Measurements from ENCODE around the gene COPG2. TPM values are rescaled to one million over a fixed set of nuclear protein-coding genes. Genes with fewer than 3 reads are reported as not detected.
A peak's percentile ranks its signal among the peaks of the same experiment; 100 is the strongest.
"Not testable (repeated sequence)": the region's sequence is repeated elsewhere in the genome, so short reads cannot be mapped to it uniquely, and the experiment has no call there.

COPG2 gene
- total and polyA plus RNA-seq, 8 donors: 16.6 to 50.3 (median 44.2) TPM

GRCh38 chr7:130524628-130525027, 143.9 kb downstream of the COPG2 start:
- Histone ChIP-seq H3K9me3 (no peaks in the 10 kb centered on the region), H3K27ac (no peak overlapping the region), H3K27me3 (no peaks in the 10 kb centered on the region), H3K4me1 (no peaks in the 10 kb centered on the region), H3K36me3 (peaks cover 0 to 17% of the 10 kb centered on the region in 2 donors), H3K4me3 (no peak overlapping the region)
- intact Hi-C loops (cut with DNase I): no loop called here
- DNase-seq (no peak), ATAC-seq (no peak)
- no peak for TF ChIP-seq CTCF (IDR thresholded peaks at IDR 0.05)

GRCh38 chr7:130523519-130524125, 144.9 kb downstream of the COPG2 start:
- H3K4me1 ChIP-seq: not testable (repeated sequence)

GRCh38 chr7:130521258-130521951, 147.1 kb downstream of the COPG2 start:
- no peak for TF ChIP-seq CTCF (IDR thresholded peaks at IDR 0.05)
- ATAC-seq: no peak
- intact Hi-C loops (cut with DNase I): no loop called here

More at GRCh38 chr7:130523519-130524125, 144.9 kb downstream of the COPG2 start:
- H3K27ac ChIP-seq; DNase-seq; intact Hi-C loops (cut with DNase I); H3K4me3 ChIP-seq; H3K27me3 ChIP-seq; H3K9me3 ChIP-seq; ATAC-seq: not testable (repeated sequence)
- peaks cover 0 to 17% of the 10 kb centered on the region in 2 donors for H3K36me3 ChIP-seq

GRCh38 chr7:130515315-130516040, 153.1 kb downstream of the COPG2 start:
- Histone ChIP-seq H3K27me3 (no peaks in the 10 kb centered on the region), H3K4me1 (no peaks in the 10 kb centered on the region), H3K27ac (no peak overlapping the region), H3K36me3 (peaks cover 0 to 5% of the 10 kb centered on the region in 2 donors), H3K9me3 (no peaks in the 10 kb centered on the region), H3K4me3 (no peak overlapping the region)
- intact Hi-C loops (cut with DNase I): no loop called here
- ATAC-seq (no peak), DNase-seq (no peak)
- TF ChIP-seq CTCF (IDR thresholded peaks at IDR 0.05): no peak

More at GRCh38 chr7:130521258-130521951, 147.1 kb downstream of the COPG2 start:
- Histone ChIP-seq H3K9me3 (no peaks in the 10 kb centered on the region), H3K36me3 (peaks cover 0 to 17% of the 10 kb centered on the region in 2 donors), H3K27ac (no peak overlapping the region), H3K27me3 (no peaks in the 10 kb centered on the region), H3K4me3 (no peak overlapping the region), H3K4me1 (no peaks in the 10 kb centered on the region)
- peak in 1 of 4 donors; percentile 5 for DNase-seq

GRCh38 chr7:130513447-130513846, 155.1 kb downstream of the COPG2 start:
- intact Hi-C loops (cut with DNase I): no loop called here

DNA sequence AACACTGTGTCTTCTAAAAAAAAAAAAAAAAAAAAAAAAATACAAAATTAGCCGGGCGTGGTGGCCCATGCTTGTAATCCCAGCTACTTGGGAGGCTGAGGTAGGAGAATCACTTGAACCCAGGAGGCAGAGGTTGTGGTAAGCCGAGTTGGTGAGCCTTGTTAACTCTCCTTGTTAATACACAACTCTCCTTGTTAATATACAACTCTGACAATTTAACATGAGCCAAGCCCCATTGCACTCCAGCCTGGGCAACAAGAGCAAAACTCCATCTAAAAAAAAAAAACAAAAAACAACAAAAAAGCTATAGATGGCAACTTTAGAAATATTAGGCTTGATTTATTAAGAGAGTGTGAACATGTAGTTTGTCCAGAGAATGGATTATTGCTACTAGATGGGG, 156.5 kb downstream of the COPG2 start:
- ATAC-seq; intact Hi-C loops (cut with DNase I); H3K9me3 ChIP-seq; H3K27ac ChIP-seq; DNase-seq; H3K4me3 ChIP-seq; H3K4me1 ChIP-seq; H3K27me3 ChIP-seq: not testable (repeated sequence)
- peaks cover 0 to 21% of the 10 kb centered on the region in 2 donors for H3K36me3 ChIP-seq

More at GRCh38 chr7:130513447-130513846, 155.1 kb downstream of the COPG2 start:
- no peak for DNase-seq
- peaks cover 0 to 8% of the 10 kb centered on the region in 2 donors for H3K36me3 ChIP-seq
- no peaks in the 10 kb centered on the region for H3K9me3 ChIP-seq
- H3K27ac ChIP-seq: no peak overlapping the region
- H3K27me3 ChIP-seq: no peaks in the 10 kb centered on the region
- TF ChIP-seq CTCF (IDR thresholded peaks at IDR 0.05): no peak
- no peak overlapping the region for H3K4me3 ChIP-seq
- no peak for ATAC-seq
- H3K4me1 ChIP-seq: no peaks in the 10 kb centered on the region
